Activated effector memory CD4-positive, alpha-beta T cell treated with anti-CD3 and anti-CD28 coated beads, Interleukin-2, amount 50 U/mL, for 16 hours (primary cell): ENCODE results near the gene MIA2.
"Not testable (repeated sequence)": the region's sequence is repeated elsewhere in the genome, so short reads cannot be mapped to it uniquely, and the experiment has no call there.

Source experiments
- DNase-seq: peaks from one replicate; pipeline ENCODE4 v3.0.0-alpha.2; 2020

MIA2 gene

GRCh38 chr14:39276005-39276404 is 42.3 kb downstream of the MIA2 start:
- DNase-seq = no peak

GRCh38 chr14:39276579-39277114 is 42.9 kb downstream of the MIA2 start:
- DNase-seq = no peak

GRCh38 chr14:39279515-39279914 is 45.8 kb downstream of the MIA2 start:
- DNase-seq = no peak

GRCh38 chr14:39280678-39281077 is 47.0 kb downstream of the MIA2 start:
- not testable (repeated sequence) for DNase-seq

GRCh38 chr14:39289523-39289922 is 55.8 kb downstream of the MIA2 start:
- no peak for DNase-seq

- no peak for DNase-seq
Measured at GRCh38 chr14:39291701-39292100, 58.0 kb downstream of the MIA2 start.

GRCh38 chr14:39293629-39294028 is 59.9 kb downstream of the MIA2 start:
- DNase-seq = no peak

GRCh38 chr14:39300389-39300788 is 66.7 kb downstream of the MIA2 start:
- not testable (repeated sequence) for DNase-seq

- no peak for DNase-seq
Measured at GRCh38 chr14:39302124-39302810, 68.6 kb downstream of the MIA2 start.

- no peak for DNase-seq
Measured at GRCh38 chr14:39303115-39303514, 69.4 kb downstream of the MIA2 start.

- no peak for DNase-seq
Measured at GRCh38 chr14:39307815-39308214, 74.1 kb downstream of the MIA2 start.

GRCh38 chr14:39310051-39310450 is 76.3 kb downstream of the MIA2 start:
- DNase-seq = no peak

GRCh38 chr14:39315859-39316444 is 82.2 kb downstream of the MIA2 start:
- DNase-seq = no peak

GRCh38 chr14:39316830-39317553 is 83.3 kb downstream of the MIA2 start:
- no peak for DNase-seq

- no peak for DNase-seq
Measured at GRCh38 chr14:39318574-39318973, 84.9 kb downstream of the MIA2 start.

GRCh38 chr14:39319381-39319780 is 85.7 kb downstream of the MIA2 start:
- DNase-seq = no peak

GRCh38 chr14:39320318-39320717 is 86.6 kb downstream of the MIA2 start:
- DNase-seq = no peak

- DNase-seq = no peak
Measured at GRCh38 chr14:39322807-39323206, 89.1 kb downstream of the MIA2 start.

- no peak for DNase-seq
Measured at GRCh38 chr14:39324097-39324496, 90.4 kb downstream of the MIA2 start.

- DNase-seq = no peak
Measured at GRCh38 chr14:39339003-39339402, 105.3 kb downstream of the MIA2 start.

GRCh38 chr14:39341126-39341525 is 107.4 kb downstream of the MIA2 start:
- DNase-seq = not testable (repeated sequence)

GRCh38 chr14:39342768-39343167 is 109.1 kb downstream of the MIA2 start:
- no peak for DNase-seq

GRCh38 chr14:39343614-39344013 is 109.9 kb downstream of the MIA2 start:
- no peak for DNase-seq

- no peak for DNase-seq
Measured at GRCh38 chr14:39350866-39351265, 117.2 kb downstream of the MIA2 start.
